ENCODE results near the gene RPS5. TPM values are rescaled to one million over a fixed set of nuclear protein-coding genes. Genes with fewer than 3 reads are reported as not detected.
"Not testable (repeated sequence)": the region's sequence is repeated elsewhere in the genome, so short reads cannot be mapped to it uniquely, and the experiment has no call there.

The RPS5 gene
- total RNA-seq, 1 donor from 2014 or later = 481 TPM

DNA sequence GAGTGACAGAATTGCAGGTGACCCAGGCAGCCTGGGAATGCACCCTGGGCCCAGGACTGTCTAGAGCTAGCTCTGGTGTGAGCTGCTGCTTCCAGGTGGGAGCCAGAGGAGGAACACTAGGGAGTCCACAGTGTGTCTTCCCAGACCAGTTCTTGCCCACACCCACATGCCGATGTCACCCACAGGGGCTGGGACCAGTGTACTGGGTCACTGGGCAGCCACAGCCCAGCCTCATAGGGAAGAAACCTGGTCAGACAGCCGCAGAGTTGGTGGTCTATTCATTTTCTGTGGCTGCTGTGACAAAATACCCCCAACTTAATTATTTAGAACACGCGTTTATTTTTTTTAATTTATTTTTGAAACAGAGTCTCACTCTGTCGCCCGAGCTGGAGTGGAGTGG is 11.5 kb downstream of the RPS5 start:
- no peak for ATAC-seq (ENCODE audit: poor library complexity)
- intact Hi-C loops (cut with DNase I) = no loop called here

DNA sequence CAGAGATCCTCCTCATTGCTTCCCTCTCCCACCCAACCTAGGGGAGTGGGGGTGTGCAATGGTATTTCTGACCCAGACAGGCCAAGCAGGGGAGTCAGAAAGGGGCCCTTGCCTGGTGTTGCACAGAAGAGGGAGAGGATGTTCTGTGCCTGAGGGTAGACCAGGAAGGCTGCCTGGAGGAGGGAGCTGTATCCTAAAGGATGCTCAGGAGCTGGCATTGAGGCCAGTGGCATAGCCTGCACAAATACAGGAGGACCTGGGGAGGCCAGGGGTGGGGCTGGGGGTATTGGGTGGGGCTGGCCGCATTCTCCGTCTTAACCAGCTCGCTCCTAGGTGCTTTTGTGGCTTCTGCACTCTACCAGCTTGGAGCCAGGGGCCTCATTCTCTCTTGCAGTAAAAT is 12.8 kb downstream of the RPS5 start:
- DNase-seq (no peak), ATAC-seq (ENCODE audit: poor library complexity) (no peak)
- intact Hi-C loops (cut with DNase I) = no loop called here

More for the DNA sequence above, 11.5 kb downstream of the RPS5 start:
- DNase-seq = no peak

DNA sequence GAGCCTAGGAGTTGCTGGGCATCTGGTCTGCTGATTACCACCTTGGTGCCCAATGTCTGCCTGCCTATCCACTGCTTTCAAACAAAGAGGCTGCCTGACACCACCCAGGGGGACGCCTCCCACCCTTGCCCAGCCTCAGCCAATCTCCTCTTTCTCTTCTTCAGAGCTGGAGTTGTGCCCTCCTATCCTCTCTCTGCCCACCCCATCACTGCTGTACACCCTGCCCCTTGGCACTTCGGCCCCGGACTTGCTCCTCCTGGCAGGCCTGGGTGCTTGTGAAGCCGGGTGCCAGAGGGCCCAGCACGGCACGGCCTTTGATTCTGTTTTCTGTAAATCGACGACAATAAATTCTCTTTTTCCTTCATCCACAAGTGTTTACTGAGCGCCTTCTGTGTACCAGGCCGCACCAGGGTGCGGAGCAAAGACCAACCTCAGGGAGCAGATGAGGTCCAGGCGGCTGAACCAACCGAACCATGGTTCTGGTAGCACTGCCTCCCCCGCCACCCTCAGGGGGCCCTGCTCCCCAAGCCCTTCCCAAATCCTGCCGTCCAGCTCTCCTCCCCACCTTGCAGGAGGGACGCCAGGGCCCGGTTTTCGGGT is 13.3 kb downstream of the RPS5 start:
- DNase-seq (no peak), ATAC-seq (ENCODE audit: poor library complexity) (no peak)
- intact Hi-C loops (cut with DNase I) = no loop called here

DNA sequence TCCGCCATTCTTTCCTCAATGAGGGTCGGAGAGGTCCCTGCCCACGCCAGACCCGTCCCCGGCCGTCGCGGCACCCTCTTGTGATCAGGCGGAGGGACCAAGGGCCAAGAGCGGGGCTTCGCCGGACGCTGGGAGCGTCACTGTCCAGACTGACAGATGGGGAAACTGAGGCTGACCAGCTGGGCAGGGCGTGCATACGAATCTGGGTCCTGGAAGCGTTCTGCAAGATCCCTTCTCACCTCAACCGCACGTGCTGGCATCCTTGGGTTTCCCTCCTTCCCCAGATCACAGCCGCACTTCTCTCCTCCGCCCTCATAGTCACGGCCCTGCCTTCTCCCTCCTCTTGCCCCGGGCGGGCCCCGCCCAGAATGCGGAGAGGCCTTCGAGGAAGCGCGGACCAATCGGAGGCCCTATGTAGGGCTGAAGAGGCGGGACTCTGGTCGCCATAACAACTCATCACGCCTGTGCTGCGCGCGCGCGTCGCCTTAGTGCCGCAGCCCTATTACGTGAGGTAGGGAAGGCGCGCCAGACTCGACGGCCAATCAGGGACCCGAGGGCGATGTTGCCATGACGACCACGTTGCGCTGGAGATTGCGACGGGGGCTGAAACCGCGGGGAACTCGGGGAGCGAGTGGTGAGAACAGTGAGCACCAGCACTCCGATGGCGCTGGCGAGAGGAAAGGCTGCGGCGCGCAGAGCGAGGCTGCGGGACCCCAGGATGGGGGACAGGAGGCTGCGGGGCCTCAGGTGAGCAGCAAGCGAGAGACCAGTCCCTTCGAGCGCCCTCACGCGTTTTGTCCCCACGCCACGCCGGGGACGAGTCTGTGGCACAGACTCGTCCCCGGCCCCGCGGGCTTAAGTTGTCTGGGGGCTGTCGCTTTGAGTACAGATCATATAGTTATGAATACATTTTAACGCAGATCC is 14.1 kb downstream of the RPS5 start:
- intact Hi-C loops (cut with DNase I) = no loop called here
- DNase-seq = peak; percentile 100
- peak; percentile 99 for ATAC-seq (ENCODE audit: poor library complexity)

DNA sequence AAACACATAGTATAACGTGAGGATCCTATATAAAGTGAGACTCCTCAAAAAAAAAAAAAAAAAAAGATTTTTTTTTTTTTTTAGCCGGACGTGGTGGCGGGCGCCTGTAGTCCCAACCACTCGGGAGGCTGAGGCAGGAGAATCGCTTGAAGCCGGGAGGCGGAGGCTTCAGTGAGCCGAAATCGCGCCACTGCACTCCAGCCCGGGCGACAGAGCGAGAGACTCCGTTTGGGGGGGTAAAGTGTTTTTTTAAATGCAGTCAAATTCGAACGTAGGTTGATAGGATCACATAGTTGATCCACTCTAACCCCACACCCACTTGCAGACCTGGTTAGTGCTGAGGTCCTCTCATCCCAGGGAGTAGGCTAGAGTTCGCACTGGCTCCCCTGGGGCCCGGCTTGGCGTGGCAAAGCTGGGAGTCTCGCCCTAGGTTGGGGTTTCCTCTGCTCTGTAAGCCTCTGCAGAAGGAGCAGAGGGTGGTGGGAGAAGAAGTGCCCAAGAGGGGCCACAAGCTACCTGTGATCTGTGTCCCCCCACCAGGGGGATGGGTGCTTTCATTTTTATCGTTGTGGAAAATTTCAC is 14.9 kb downstream of the RPS5 start:
- intact Hi-C loops (cut with DNase I) = no loop called here
- ATAC-seq (ENCODE audit: poor library complexity) (no peak), DNase-seq (no peak)

DNA sequence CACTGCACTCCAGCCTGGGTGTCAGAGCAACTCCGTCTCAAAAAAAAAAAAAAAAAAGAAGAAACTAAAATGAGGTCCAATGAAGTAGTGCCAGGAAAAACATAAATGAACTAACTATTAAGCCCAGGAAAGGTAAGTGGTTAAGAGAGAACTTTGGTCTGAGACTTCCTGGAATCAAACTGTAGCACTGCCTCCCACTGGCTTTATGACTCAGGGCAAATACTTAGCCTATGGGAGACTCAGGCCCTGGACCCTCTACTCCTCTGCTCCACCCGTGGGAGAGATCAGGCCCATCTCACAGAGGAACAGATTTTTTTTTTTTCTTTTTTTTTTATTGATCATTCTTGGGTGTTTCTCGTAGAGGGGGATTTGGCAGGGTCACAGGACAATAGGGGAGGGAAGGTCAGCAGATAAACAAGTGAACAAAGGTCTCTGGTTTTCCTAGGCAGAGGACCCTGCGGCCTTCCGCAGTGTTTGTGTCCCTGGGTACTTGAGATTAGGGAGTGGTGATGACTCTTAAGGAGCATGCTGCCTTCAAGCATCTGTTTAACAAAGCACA is 16.9 kb downstream of the RPS5 start:
- intact Hi-C loops (cut with DNase I); ATAC-seq (ENCODE audit: poor library complexity): not testable (repeated sequence)

DNA sequence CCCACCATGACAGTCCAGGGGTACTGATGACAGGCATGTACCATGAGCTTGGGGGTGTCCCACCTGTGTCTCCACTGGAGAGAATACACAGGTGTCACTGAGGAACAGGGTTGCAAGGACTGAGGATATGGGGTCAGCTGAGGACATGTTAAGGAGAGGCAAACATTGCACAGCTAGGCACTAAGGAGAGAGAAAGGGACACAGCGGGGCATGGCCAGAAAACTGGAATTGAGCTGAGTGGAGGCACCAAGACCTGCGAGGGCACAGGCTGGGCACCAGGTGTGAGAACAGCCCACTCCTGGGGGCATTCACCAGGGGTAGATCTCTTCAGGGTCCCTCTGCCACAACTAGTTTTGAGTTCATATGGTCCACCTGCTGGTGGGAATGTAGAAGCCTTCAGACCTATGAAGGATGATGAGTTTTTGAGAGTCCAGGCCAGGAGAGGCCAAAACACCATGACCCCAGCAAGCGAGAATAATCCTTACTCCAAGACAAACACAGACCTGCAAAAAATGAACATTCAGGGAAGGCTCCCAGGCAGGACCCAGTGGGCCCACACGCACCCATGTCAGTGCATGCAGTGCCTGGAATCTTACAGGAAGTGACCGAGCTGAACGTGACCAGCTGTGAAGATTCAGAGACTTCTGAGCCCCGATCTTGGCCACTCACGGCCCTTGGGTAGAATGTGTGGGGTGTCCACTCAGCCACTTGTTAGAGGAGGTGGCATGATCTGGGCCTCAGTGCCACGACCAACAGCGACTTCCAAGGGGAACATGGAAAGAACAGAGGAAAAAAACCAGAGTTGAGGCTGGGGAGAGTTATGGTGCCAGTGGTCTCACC is 20.0 kb downstream of the RPS5 start:
- intact Hi-C loops (cut with DNase I) = no loop called here

More for the DNA sequence above, 16.9 kb downstream of the RPS5 start:
- not testable (repeated sequence) for DNase-seq

DNA sequence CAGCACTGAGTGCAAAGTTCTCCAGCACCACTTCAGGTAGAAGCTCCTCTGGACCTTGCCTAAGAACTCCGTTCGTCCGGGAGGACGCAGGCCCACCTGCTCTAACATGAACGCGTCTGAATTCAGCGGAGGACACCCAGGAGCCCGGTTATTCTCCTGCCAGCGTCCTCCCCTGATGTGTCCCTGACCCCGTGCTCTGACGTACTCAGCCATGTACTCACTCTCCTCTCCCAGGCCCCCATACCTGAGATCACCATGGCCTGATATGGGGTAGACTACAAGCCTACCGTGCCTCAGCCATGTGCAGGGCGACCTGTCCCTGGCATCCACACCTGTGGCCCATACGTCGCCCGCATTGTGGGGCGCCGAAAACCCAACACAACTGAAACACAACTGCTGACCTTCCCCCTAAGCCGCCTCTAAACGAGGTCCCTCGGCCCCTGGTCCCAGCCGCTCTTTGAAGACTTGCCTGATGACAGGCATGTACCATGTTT is 20.6 kb downstream of the RPS5 start:
- DNase-seq (no peak), ATAC-seq (ENCODE audit: poor library complexity) (peak; percentile 4)
- intact Hi-C loops (cut with DNase I) = no loop called here

More for the DNA sequence above, 20.0 kb downstream of the RPS5 start:
- DNase-seq (no peak), ATAC-seq (ENCODE audit: poor library complexity) (no peak)

DNA sequence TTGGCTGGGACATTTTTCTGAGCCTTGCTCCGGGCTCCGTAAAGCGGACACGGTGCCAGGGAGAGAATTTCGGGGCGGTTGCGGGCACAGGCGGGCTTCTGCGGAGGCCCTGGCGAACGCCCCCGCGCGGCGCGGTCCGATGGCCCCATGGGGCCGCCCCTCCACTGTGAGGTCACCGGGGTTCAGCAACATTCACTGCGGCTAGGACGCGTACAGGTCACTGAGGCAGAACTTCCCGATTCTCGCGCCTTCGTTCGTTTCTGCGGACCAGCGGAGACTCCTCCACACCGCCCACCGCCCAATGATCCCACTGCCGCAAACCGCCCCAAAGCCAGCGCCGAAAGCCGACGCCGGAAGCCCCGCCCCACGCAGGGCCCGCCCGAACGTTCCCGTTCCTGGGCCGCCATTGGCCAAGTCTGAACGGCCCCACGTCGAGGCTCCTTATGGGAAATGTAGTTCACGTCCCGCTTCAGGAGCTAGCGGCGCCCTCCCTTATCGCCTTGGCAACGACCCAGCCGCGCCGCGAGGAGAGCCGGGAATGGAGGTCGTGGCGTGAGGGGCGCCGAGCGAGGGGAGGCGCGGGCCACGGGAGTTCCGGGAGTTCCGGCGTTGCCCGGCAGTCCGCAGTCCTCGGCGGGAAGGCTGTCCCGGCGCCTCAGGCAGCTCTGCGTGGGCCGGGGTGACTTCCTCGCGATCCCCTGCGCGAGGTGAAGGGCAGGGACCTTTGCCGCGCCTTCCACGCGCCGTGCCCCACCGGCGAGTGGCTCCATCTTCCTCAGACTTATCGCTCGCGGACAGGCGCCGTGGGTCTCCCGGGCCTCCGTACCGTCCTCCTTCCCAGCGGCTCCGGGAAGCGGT is 21.3 kb downstream of the RPS5 start, which contains the start of gene ZNF584:
Gene ZNF584, plus strand, starts transcription at position 498 of the 858 bp plus-strand sequence. CDS start 499 bp downstream, outside the sequence.
- ATAC-seq (ENCODE audit: poor library complexity) (peak; percentile 99), DNase-seq (peak; percentile 97)
- intact Hi-C loops (cut with DNase I) = no loop called here

DNA sequence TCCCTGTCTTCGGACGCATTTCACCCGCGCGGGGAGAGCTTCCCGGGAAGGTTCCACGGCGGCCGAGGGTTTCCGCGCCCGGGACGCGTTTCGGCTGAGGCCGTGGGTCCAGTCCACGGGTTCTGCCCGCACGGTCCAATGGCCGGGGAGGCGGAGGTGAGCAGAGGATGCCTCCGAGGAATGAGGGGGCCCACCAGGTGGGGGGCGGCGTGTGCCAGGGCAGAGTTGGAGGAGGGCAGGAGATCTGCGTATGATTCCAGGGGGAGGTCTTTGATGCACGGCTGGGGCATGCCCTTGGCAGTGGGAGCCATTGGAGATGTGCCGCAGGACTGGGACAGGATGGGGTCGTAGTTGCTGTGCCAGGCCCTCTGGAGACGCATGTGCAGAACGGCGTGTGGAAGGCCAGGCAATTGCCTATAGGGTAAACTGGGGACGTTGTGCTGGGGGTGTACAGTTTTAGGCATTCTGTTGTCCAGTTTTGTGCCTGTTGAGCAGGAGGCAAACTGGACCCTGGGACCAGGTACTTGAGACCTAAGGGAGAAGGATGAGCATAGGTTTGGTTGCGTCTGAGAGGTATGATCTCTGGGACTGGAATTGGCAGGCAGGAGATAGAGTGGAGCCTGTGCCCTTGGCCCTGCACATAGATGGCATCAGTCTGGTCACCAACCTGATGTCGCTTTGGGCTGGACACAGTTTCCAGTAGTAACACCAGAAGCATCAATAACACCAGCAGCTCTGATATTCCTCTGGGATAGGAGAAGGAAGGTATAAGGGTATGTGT is 22.1 kb downstream of the RPS5 start:
- intact Hi-C loops (cut with DNase I) = no loop called here
- DNase-seq (no peak), ATAC-seq (ENCODE audit: poor library complexity) (peak; percentile 38)

DNA sequence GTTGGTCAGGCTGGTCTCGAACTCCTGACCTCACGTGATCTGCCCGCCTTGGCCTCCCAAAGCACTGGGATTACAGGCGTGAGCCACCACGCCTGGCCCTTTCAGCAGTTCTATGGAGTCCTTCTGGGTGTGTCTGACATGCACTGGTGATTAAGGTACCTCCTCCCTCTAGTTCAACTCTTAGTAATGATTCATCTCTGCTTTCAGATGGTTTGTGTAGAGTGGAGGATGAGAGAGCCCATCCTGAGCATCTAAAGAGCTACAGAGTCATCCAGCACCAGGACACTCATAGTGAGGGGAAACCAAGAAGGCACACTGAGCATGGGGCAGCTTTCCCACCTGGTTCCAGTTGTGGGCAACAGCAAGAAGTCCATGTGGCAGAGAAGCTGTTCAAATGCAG is 29.5 kb downstream of the RPS5 start:
- DNase-seq = no peak
- intact Hi-C loops (cut with DNase I) = no loop called here
- no peak for ATAC-seq (ENCODE audit: poor library complexity)

DNA sequence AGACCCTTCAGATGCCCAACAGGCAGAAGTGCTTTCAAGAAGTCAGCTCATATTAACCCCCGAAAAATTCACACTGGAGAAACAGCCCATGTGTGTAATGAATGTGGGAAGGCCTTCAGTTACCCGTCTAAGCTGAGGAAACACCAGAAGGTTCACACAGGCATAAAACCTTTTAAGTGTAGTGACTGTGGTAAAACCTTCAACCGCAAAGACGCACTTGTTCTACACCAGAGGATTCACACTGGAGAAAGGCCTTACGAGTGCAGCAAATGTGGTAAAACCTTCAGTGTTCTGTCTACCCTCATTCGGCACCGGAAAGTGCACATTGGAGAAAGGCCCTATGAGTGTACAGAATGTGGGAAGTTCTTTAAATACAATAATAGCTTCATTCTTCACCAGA is 30.0 kb downstream of the RPS5 start:
- ATAC-seq (ENCODE audit: poor library complexity) (no peak), DNase-seq (no peak)
- intact Hi-C loops (cut with DNase I) = no loop called here

DNA sequence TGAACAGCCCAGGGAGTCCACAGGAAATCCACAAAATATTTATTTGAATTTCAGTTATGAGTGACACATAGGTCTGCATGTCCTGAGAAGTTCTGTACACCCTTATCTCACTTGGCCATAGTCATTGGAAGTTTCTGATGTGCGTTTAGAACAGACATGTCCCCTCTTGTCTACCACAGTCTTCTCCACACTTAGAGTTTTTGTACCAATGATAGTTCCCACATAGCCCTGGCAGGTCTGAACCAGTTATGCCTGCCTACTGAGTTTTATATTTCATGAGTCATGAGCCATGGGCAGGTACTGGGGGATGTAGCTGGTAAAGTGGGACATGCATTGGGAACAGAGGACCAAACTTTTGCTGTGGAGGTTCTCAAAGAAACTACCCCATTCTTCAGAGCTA is 41.5 kb downstream of the RPS5 start:
- DNase-seq (no peak), ATAC-seq (ENCODE audit: poor library complexity) (no peak)
- intact Hi-C loops (cut with DNase I) = no loop called here

DNA sequence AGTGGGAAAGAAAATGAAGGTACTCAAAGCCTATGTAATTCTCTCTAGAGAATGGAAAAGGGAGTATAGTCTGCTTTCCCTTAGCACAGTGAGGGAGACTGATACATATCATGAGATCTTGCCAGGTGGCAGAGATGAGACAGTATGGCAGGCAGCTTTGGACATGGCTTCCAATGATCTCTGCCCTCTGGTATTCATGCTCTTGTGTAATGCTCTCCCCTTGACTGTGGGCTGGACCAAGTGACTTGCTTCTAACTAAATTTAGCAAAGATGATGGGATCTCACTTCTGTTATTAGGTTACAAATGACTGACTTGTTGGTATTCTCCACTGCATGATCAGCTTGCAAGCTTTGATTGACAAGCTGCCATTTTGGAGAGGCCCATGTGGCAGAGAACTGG is 42.7 kb downstream of the RPS5 start:
- no peak for DNase-seq
- ATAC-seq (ENCODE audit: poor library complexity) = no peak
- intact Hi-C loops (cut with DNase I) = no loop called here

DNA sequence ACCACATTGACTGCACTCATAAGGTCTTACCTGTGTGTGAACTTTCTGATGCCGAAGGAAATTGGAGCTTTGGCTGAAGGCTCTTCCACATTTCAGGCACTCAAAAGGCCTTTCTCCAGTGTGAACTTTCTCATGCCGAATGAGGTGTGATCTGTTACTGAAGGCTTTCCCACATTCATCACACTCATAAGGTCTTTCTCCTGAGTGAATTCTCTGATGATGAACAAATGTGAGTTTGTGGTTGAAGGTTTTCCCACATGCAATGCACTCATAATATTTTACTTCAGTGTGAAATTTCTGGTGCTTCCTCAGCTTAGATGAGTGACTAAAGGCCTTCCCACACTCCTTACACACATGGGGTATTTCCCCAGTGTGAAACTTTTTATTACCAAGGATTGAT is 47.1 kb downstream of the RPS5 start:
- no peak for DNase-seq
- no peak for ATAC-seq (ENCODE audit: poor library complexity)
- intact Hi-C loops (cut with DNase I) = no loop called here

DNA sequence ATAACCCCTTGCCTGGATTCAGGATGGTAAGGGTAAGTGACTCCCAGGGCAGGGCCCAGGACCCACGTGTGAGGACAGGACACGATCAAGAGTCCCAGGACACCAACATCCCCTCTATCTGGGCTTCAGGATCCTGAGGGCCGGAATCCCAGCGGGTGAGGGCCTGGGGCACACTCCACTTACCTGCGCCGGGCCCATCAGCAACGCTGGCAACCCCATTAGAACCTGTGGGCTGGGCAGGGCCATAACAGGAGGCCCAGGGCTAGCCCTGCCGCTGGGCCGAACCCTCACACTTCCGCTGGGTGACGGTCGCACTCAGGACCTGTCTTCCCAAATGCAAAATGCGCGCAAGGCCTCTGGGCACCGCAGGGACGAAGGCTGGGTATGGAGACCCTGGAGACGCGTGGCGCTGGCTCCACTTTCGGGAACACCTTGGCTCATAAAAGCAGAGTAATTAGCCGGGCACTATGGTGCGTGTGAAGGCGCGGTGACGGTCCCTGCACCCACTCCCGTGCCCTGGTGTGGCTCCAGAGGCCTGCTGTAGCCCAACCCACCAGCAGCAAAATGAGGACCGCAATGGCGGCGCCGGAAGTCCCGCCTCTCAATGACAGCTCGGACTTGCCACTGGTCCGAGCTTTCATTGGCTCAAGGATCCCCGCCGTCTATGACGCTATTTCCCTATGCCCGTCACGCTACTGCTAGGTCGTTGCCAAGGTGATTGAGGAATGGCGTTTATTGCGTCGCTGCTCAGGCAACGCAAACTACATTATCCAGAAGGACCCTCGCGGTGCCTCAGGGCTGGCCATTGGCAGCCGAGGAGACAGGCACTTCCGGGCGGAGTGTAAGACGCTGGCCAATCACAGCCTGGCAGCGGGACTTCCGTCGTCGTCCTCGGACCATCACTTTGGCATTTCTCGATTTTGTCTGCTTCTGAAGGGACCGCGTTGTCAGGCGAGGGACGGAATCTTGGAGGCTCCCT is 52.8 kb downstream of the RPS5 start, which contains the start of gene ZNF132:
Gene ZNF132, minus strand, starts transcription at position 578 of the 979 bp plus-strand sequence. Its CDS starts 332 bp downstream, at position 246.
- intact Hi-C loops (cut with DNase I) = no loop called here
- ATAC-seq (ENCODE audit: poor library complexity) = peak; percentile 98
- DNase-seq = peak; percentile 98
